HEK293 (cell line): ENCODE data around the gene IL11.

Experiments used
- CTCF ChIA-PET: fragments of 350-600 bp; formaldehyde crosslinking; extraction: SDS; loops from one replicate; lab custom pipeline; 2021; ENCODE audit warnings: antibody characterized with exemption; lab: Yijun Ruan, JAX
- POLR2A ChIA-PET: fragments of 300-600 bp; formaldehyde crosslinking; extraction: SDS; loops from one replicate; lab custom pipeline; 2020; ENCODE audit warnings: antibody characterized with exemption, inconsistent platforms; lab: Yijun Ruan, JAX
- H3K27ac ChIP-seq: fragments of 200-500 bp; sonication (Bioruptor generic); 2 replicates; pipeline ENCODE4 v1.5.1; 2014; ENCODE audit warnings: low read depth, low read length, control low read depth, inconsistent platforms; ENCODE audit errors: extremely low read depth
- H3K36me3 ChIP-seq, 2 experiments: fragments of 200-500 bp in 1 of 2; sonication (Bioruptor generic) in 1 of 2; 1 replicate in 1 of 2; 2 replicates in 1 of 2; pipeline ENCODE4 v1.5.1; 2014 to 2017; ENCODE audit warnings: inconsistent platforms in 2 of 2, low read length in 2 of 2; ENCODE audit not compliant: control insufficient read depth in 2 of 2, insufficient read depth in 1 of 2
- H3K4me1 ChIP-seq: fragments of 200-500 bp; sonication (Bioruptor generic); 2 replicates; pipeline ENCODE4 v1.5.1; 2014; ENCODE audit warnings: mild to moderate bottlenecking, low read length, inconsistent platforms; ENCODE audit not compliant: control insufficient read depth, insufficient read depth
- H3K4me3 ChIP-seq: 2 replicates; pipeline ENCODE4 v1.5.1; 2011; ENCODE audit warnings: low read depth, mild to moderate bottlenecking, control low read depth, low read length, moderate library complexity
- H3K9me3 ChIP-seq: fragments of 200-500 bp; sonication (Bioruptor generic); 2 replicates; pipeline ENCODE4 v1.5.1; 2014; ENCODE audit warnings: low read depth, low read length, inconsistent platforms; ENCODE audit not compliant: control insufficient read depth, insufficient read depth
- BCL6B ChIP-seq: fragments of 450-650 bp; formaldehyde crosslinking; IDR thresholded peaks from 2 replicates; pipeline ENCODE4 v1.5.1; 2017; ENCODE audit warnings: missing biosample characterization, missing genetic modification characterization
- GFI1B ChIP-seq: fragments of 450-650 bp; formaldehyde crosslinking; IDR thresholded peaks from 2 replicates; pipeline ENCODE4 v1.5.1; 2016; ENCODE audit warnings: missing biosample characterization, missing genetic modification characterization
- GLIS2 ChIP-seq: fragments of 450-650 bp; formaldehyde crosslinking; IDR thresholded peaks from 2 replicates; pipeline ENCODE4 v1.5.1; 2016; ENCODE audit warnings: missing biosample characterization, missing genetic modification characterization
- HOXD13 ChIP-seq: sonication (generic); formaldehyde crosslinking; IDR thresholded peaks from 2 replicates; pipeline ENCODE4 v1.8.0; 2022; ENCODE audit warnings: missing genetic modification reagents, borderline replicate concordance
- KLF16 ChIP-seq: fragments of 450-650 bp; formaldehyde crosslinking; IDR thresholded peaks from 2 replicates; pipeline ENCODE4 v1.5.1; 2017; ENCODE audit warnings: missing biosample characterization, missing genetic modification characterization
- KLF9 ChIP-seq: fragments of 450-650 bp; formaldehyde crosslinking; IDR thresholded peaks from 2 replicates; pipeline ENCODE4 v1.5.1; 2016; ENCODE audit warnings: missing biosample characterization, missing genetic modification characterization, low read depth
- SCRT1 ChIP-seq: fragments of 450-650 bp; formaldehyde crosslinking; IDR thresholded peaks from 2 replicates; pipeline ENCODE4 v1.5.1; 2016; ENCODE audit warnings: missing biosample characterization, missing genetic modification characterization, borderline replicate concordance
- WT1 ChIP-seq: fragments of 450-650 bp; formaldehyde crosslinking; IDR thresholded peaks from 2 replicates; pipeline ENCODE4 v1.5.1; 2016; ENCODE audit warnings: missing biosample characterization, missing genetic modification characterization
- ZBTB11 ChIP-seq: fragments of 450-650 bp; formaldehyde crosslinking; conservative IDR thresholded peaks from 2 replicates; pipeline ENCODE4 v1.5.1; 2016; ENCODE audit warnings: low read depth, missing biosample characterization, missing genetic modification characterization
- ZBTB21 ChIP-seq: fragments of 450-650 bp; formaldehyde crosslinking; IDR thresholded peaks from 2 replicates; pipeline ENCODE4 v1.5.1; 2017; ENCODE audit warnings: missing biosample characterization, missing genetic modification characterization
- ZBTB48 ChIP-seq: fragments of 450-650 bp; formaldehyde crosslinking; IDR thresholded peaks from 2 replicates; pipeline ENCODE4 v1.5.1; 2016; ENCODE audit warnings: missing biosample characterization, missing genetic modification characterization
- ZEB2 ChIP-seq: fragments of 450-650 bp; formaldehyde crosslinking; IDR thresholded peaks from 2 replicates; pipeline ENCODE4 v1.5.1; 2016; ENCODE audit warnings: missing biosample characterization, missing genetic modification characterization
- ZFP3 ChIP-seq: fragments of 450-650 bp; formaldehyde crosslinking; IDR thresholded peaks from 2 replicates; pipeline ENCODE4 v1.5.1; 2016; ENCODE audit warnings: low read depth, missing biosample characterization, missing genetic modification characterization
- ZNF169 ChIP-seq: fragments of 450-650 bp; formaldehyde crosslinking; IDR thresholded peaks from 2 replicates; pipeline ENCODE4 v1.5.1; 2016; ENCODE audit warnings: missing biosample characterization, missing genetic modification characterization
- ZNF211 ChIP-seq: fragments of 450-650 bp; formaldehyde crosslinking; IDR thresholded peaks from 2 replicates; pipeline ENCODE4 v1.5.1; 2016; ENCODE audit warnings: low read depth, missing biosample characterization, missing genetic modification characterization
- ZNF596 ChIP-seq: fragments of 450-650 bp; IDR thresholded peaks from 2 replicates; pipeline ENCODE4 v1.5.0; 2018; ENCODE audit warnings: missing biosample characterization, mild to moderate bottlenecking, missing genetic modification characterization, moderate library complexity
- ZNF600 ChIP-seq: fragments of 450-650 bp; formaldehyde crosslinking; IDR thresholded peaks from 2 replicates; pipeline ENCODE4 v1.5.1; 2016; ENCODE audit warnings: missing biosample characterization, missing genetic modification characterization
- ZNF791 ChIP-seq: fragments of 450-650 bp; formaldehyde crosslinking; IDR thresholded peaks from 2 replicates; pipeline ENCODE4 v1.5.1; 2016; ENCODE audit warnings: missing biosample characterization, missing genetic modification characterization
- ZNF843 ChIP-seq: fragments of 450-650 bp; formaldehyde crosslinking; IDR thresholded peaks from 2 replicates; pipeline ENCODE4 v1.5.1; 2016; ENCODE audit warnings: missing biosample characterization, missing genetic modification characterization
- TF ChIP-seq, protein P1 (sequence below): fragments of 450-650 bp; formaldehyde crosslinking; IDR thresholded peaks from 2 replicates; pipeline ENCODE4 v1.5.1; 2016; ENCODE audit warnings: missing biosample characterization, missing genetic modification characterization
- TF ChIP-seq, protein P2 (sequence below): fragments of 450-650 bp; formaldehyde crosslinking; IDR thresholded peaks from 2 replicates; pipeline ENCODE4 v1.5.1; 2016; ENCODE audit warnings: missing biosample characterization, missing genetic modification characterization
- TF ChIP-seq, protein P3 (sequence below): fragments of 450-650 bp; formaldehyde crosslinking; IDR thresholded peaks from 2 replicates; pipeline ENCODE4 v1.5.1; 2016; ENCODE audit warnings: missing biosample characterization, missing genetic modification characterization
- TF ChIP-seq, protein P4 (sequence below): fragments of 450-650 bp; formaldehyde crosslinking; IDR thresholded peaks from 2 replicates; pipeline ENCODE4 v1.5.1; 2016; ENCODE audit warnings: missing biosample characterization, missing genetic modification characterization

Gene IL11

GRCh38 chr19:55353803-55354697 is 16.2 kb downstream of the IL11 start:
- peaks cover 8% of the 10 kb centered on the region; the same call in 1 of the 2 replicates for H3K4me1 ChIP-seq
- no peak overlapping the region for H3K27ac ChIP-seq
- ChIA-PET POLR2A (interaction anchor here (1.6 to 7.7 kb wide), 3 partner anchors 15 to 53 kb away, joined by 6 to 95 read pairs (median 13); partner anchors contain the start of genes KMT5C and UBE2S), CTCF (interaction anchor here (0.6 kb wide), 1 partner anchor 50 kb away, joined by 3 read pairs; no protein-coding TSS in a partner anchor)
- H3K9me3 ChIP-seq = no peaks in the 10 kb centered on the region
- peaks cover 0 to 2% of the 10 kb centered on the region in 2 experiments; a peak in 1 of 3 replicates for H3K36me3 ChIP-seq
- H3K4me3 ChIP-seq = peak overlapping the region; percentile 54
- TF ChIP-seq ZEB2 (tag by site-specific recombination) (no peak), ZBTB21 (tag by site-specific recombination) (no peak), HOXD13 (no peak), ZBTB48 (tag by site-specific recombination) (no peak), GLIS2 (tag by site-specific recombination) (no peak), ZNF596 (no peak), ZBTB11 (tag by site-specific recombination) (0 out of 2 replicates have a peak, but pooled peaks have one; percentile 4), SCRT1 (tag by site-specific recombination) (no peak), ZNF169 (tag by site-specific recombination) (no peak), ZNF211 (tag by site-specific recombination) (no peak), BCL6B (tag by site-specific recombination) (no peak), ZNF600 (tag by site-specific recombination) (no peak; the same call in 1 of the 2 replicates), ZNF791 (tag by site-specific recombination) (no peak), KLF16 (tag by site-specific recombination) (0 out of 2 replicates have a peak, but pooled peaks have one; percentile 56), GFI1B (tag by site-specific recombination) (no peak), KLF9 (tag by site-specific recombination) (peak; percentile 90), WT1 (tag by site-specific recombination) (0 out of 2 replicates have a peak, but pooled peaks have one; percentile 28), ZFP3 (no peak), ZNF843 (tag by site-specific recombination) (no peak)
- TF ChIP-seq, protein P1, sequence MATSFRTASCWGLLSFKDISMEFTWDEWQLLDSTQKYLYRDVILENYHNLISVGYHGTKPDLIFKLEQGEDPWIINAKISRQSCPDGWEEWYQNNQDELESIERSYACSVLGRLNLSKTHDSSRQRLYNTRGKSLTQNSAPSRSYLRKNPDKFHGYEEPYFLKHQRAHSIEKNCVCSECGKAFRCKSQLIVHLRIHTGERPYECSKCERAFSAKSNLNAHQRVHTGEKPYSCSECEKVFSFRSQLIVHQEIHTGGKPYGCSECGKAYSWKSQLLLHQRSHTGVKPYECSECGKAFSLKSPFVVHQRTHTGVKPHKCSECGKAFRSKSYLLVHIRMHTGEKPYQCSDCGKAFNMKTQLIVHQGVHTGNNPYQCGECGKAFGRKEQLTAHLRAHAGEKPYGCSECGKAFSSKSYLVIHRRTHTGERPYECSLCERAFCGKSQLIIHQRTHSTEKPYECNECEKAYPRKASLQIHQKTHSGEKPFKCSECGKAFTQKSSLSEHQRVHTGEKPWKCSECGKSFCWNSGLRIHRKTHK (tag by site-specific recombination) = no peak
- TF ChIP-seq, protein P2, sequence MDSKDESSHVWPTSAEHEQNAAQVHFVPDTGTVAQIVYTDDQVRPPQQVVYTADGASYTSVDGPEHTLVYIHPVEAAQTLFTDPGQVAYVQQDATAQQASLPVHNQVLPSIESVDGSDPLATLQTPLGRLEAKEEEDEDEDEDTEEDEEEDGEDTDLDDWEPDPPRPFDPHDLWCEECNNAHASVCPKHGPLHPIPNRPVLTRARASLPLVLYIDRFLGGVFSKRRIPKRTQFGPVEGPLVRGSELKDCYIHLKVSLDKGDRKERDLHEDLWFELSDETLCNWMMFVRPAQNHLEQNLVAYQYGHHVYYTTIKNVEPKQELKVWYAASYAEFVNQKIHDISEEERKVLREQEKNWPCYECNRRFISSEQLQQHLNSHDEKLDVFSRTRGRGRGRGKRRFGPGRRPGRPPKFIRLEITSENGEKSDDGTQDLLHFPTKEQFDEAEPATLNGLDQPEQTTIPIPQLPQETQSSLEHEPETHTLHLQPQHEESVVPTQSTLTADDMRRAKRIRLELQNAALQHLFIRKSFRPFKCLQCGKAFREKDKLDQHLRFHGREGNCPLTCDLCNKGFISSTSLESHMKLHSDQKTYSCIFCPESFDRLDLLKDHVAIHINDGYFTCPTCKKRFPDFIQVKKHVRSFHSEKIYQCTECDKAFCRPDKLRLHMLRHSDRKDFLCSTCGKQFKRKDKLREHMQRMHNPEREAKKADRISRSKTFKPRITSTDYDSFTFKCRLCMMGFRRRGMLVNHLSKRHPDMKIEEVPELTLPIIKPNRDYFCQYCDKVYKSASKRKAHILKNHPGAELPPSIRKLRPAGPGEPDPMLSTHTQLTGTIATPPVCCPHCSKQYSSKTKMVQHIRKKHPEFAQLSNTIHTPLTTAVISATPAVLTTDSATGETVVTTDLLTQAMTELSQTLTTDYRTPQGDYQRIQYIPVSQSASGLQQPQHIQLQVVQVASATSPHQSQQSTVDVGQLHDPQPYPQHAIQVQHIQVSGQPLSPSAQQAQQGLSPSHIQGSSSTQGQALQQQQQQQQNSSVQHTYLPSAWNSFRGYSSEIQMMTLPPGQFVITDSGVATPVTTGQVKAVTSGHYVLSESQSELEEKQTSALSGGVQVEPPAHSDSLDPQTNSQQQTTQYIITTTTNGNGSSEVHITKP (tag by site-specific recombination) = peak; percentile 80
- TF ChIP-seq, protein P3, sequence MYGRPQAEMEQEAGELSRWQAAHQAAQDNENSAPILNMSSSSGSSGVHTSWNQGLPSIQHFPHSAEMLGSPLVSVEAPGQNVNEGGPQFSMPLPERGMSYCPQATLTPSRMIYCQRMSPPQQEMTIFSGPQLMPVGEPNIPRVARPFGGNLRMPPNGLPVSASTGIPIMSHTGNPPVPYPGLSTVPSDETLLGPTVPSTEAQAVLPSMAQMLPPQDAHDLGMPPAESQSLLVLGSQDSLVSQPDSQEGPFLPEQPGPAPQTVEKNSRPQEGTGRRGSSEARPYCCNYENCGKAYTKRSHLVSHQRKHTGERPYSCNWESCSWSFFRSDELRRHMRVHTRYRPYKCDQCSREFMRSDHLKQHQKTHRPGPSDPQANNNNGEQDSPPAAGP = no peak
- TF ChIP-seq, protein P4, sequence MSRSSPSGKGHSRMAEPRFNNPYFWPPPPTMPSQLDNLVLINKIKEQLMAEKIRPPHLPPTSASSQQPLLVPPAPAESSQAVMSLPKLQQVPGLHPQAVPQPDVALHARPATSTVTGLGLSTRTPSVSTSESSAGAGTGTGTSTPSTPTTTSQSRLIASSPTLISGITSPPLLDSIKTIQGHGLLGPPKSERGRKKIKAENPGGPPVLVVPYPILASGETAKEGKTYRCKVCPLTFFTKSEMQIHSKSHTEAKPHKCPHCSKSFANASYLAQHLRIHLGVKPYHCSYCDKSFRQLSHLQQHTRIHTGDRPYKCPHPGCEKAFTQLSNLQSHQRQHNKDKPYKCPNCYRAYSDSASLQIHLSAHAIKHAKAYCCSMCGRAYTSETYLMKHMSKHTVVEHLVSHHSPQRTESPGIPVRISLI = no peak
